GM23338 (cell line): ENCODE measurements around the gene PLGLB2. TPM values are rescaled to one million over a fixed set of nuclear protein-coding genes. Genes with fewer than 3 reads are reported as not detected.
"Not testable (repeated sequence)": the region's sequence is repeated elsewhere in the genome, so short reads cannot be mapped to it uniquely, and the experiment has no call there.

ENCODE experiments used
- ATAC-seq: fragments of 200-7000 bp; cut with Tn5 transposase; 3 replicates; pipeline ENCODE4 v1.9.1; 2020
- DNase-seq: peaks from one replicate; pipeline ENCODE4 v3.0.0-alpha.2; 2015; ENCODE audit warnings: low spot score
- H2AFZ ChIP-seq: fragments of 200-600 bp; sonication (generic); 2 replicates; pipeline ENCODE4 v1.8.0; 2016; ENCODE audit warnings: antibody characterized with exemption, mild to moderate bottlenecking, moderate library complexity
- H3F3A ChIP-seq: fragments of 200-600 bp; sonication (generic); replicated peaks from 2 replicates; pipeline ENCODE4 v1.8.0; 2017; ENCODE audit warnings: antibody characterized with exemption, mixed run types, low read depth
- H3K27ac ChIP-seq: fragments of 200-600 bp; sonication (generic); 2 replicates; pipeline ENCODE4 v1.6.1; 2016; ENCODE audit warnings: low read depth
- H3K27me3 ChIP-seq: fragments of 200-600 bp; sonication (generic); 2 replicates; pipeline ENCODE4 v1.8.0; 2016; ENCODE audit warnings: mild to moderate bottlenecking, mixed run types, moderate library complexity; ENCODE audit not compliant: insufficient read depth
- H3K36me3 ChIP-seq: fragments of 200-600 bp; sonication (generic); 2 replicates; pipeline ENCODE4 v1.8.0; 2016; ENCODE audit warnings: mild to moderate bottlenecking; ENCODE audit not compliant: insufficient read depth
- H3K4me1 ChIP-seq: fragments of 200-600 bp; sonication (generic); 2 replicates; pipeline ENCODE4 v1.8.0; 2016; ENCODE audit warnings: mild to moderate bottlenecking, moderate library complexity; ENCODE audit not compliant: insufficient read depth
- H3K4me2 ChIP-seq: fragments of 200-600 bp; sonication (generic); 2 replicates; pipeline ENCODE4 v1.7.1; 2017; ENCODE audit warnings: mixed run types
- H3K4me3 ChIP-seq: fragments of 200-600 bp; sonication (generic); 2 replicates; pipeline ENCODE4 v1.6.1; 2016; ENCODE audit warnings: mixed run types
- H3K79me2 ChIP-seq: fragments of 200-600 bp; sonication (generic); replicated peaks from 2 replicates; pipeline ENCODE4 v1.8.0; 2017; ENCODE audit warnings: mild to moderate bottlenecking; ENCODE audit not compliant: insufficient read depth
- H3K9me2 ChIP-seq: fragments of 200-600 bp; sonication (generic); 2 replicates; pipeline ENCODE4 v1.8.0; 2017; ENCODE audit not compliant: insufficient read depth
- H4K20me1 ChIP-seq: fragments of 200-600 bp; sonication (generic); replicated peaks from 2 replicates; pipeline ENCODE4 v1.8.0; 2017; ENCODE audit warnings: mild to moderate bottlenecking; ENCODE audit not compliant: insufficient read depth
- H3K27ac Mint-ChIP-seq: 2 replicates; pipeline ENCODE4 v1.8.0; 2020; ENCODE audit warnings: inconsistent platforms, mild to moderate bottlenecking, moderate library complexity, mixed read lengths
- H3K27me3 Mint-ChIP-seq: 3 replicates; pipeline ENCODE4 v1.8.0; 2022; ENCODE audit warnings: low read depth, mild to moderate bottlenecking, moderate library complexity, mixed read lengths, inconsistent platforms; ENCODE audit not compliant: insufficient read depth, poor library complexity
- H3K36me3 Mint-ChIP-seq: 3 replicates; pipeline ENCODE4 v1.8.0; 2021; ENCODE audit warnings: low read depth, mild to moderate bottlenecking, inconsistent platforms, moderate library complexity, mixed read lengths
- H3K4me1 Mint-ChIP-seq: 3 replicates; pipeline ENCODE4 v1.8.0; 2020; ENCODE audit warnings: mild to moderate bottlenecking, inconsistent platforms, mixed read lengths
- H3K4me3 Mint-ChIP-seq: 3 replicates; pipeline ENCODE4 v1.8.0; 2021; ENCODE audit warnings: moderate library complexity, mild to moderate bottlenecking, inconsistent platforms, mixed read lengths
- H3K9me3 Mint-ChIP-seq: 3 replicates; pipeline ENCODE4 v1.8.0; 2020; ENCODE audit warnings: moderate library complexity, mild to moderate bottlenecking, inconsistent platforms, mixed read lengths
- polyA plus RNA-seq: library from polyadenylated mRNA; unstranded; fragments of >200 nt; fragmentation: Nextera tagmentation; extraction: Ambion mirVana; gene quantifications from 2 replicates; pipeline ENCODE4 v1.2.1, GENCODE V29; 2016
- total RNA-seq: library from RNA; depleted of rRNA; stranded (reverse); fragments of >200 nt; shearing (Covaris generic); gene quantifications from 2 replicates; pipeline ENCODE4 v1.2.3, GENCODE V29; 2014; rRNA removed

PLGLB2 gene
- total and polyA plus RNA-seq, 2 experiments from 2014 or later, result 0.55 to 1.0 TPM

- H3K27ac ChIP-seq, H3K4me1 ChIP-seq, H3K79me2 ChIP-seq, H3K27ac Mint-ChIP-seq, H3K4me2 ChIP-seq, H3K27me3 ChIP-seq, H3K36me3 ChIP-seq, H3K9me2 ChIP-seq, H3K4me1 Mint-ChIP-seq, H2AFZ ChIP-seq, H3F3A ChIP-seq, H3K4me3 ChIP-seq, H3K27me3 Mint-ChIP-seq, DNase-seq, H3K4me3 Mint-ChIP-seq, H3K36me3 Mint-ChIP-seq, H3K9me3 Mint-ChIP-seq, H4K20me1 ChIP-seq: not testable (repeated sequence)
- ATAC-seq, result peak; percentile 92
Measured at GRCh38 chr2:87743638-87744037, 4.2 kb upstream of the PLGLB2 start.

GRCh38 chr2:87745353-87745951 lies 2.4 kb upstream of the PLGLB2 start:
- H3K27ac Mint-ChIP-seq, H3K4me3 ChIP-seq, H3K4me1 Mint-ChIP-seq, H3K9me3 Mint-ChIP-seq, H3K4me3 Mint-ChIP-seq, H3K36me3 Mint-ChIP-seq, H3K36me3 ChIP-seq, H2AFZ ChIP-seq, H3K27ac ChIP-seq, H3K4me2 ChIP-seq, H3K79me2 ChIP-seq, H3K27me3 Mint-ChIP-seq, H3F3A ChIP-seq, H4K20me1 ChIP-seq, H3K9me2 ChIP-seq, ATAC-seq, H3K4me1 ChIP-seq, H3K27me3 ChIP-seq: not testable (repeated sequence)
- peak; percentile 0 for DNase-seq

GRCh38 chr2:87748524-87748923 lies 637 bp downstream of the PLGLB2 start:
- not testable (repeated sequence) for H3K4me1 Mint-ChIP-seq, H2AFZ ChIP-seq, H3K79me2 ChIP-seq, H3F3A ChIP-seq, H4K20me1 ChIP-seq, DNase-seq, H3K27me3 Mint-ChIP-seq, H3K27ac Mint-ChIP-seq, H3K9me3 Mint-ChIP-seq, ATAC-seq, H3K36me3 Mint-ChIP-seq, H3K27me3 ChIP-seq, H3K4me3 Mint-ChIP-seq, H3K4me3 ChIP-seq, H3K36me3 ChIP-seq, H3K4me1 ChIP-seq, H3K4me2 ChIP-seq, H3K9me2 ChIP-seq, H3K27ac ChIP-seq

- not testable (repeated sequence) for H4K20me1 ChIP-seq, H3K27me3 Mint-ChIP-seq, H3K27ac ChIP-seq, H3K9me2 ChIP-seq, H3K36me3 Mint-ChIP-seq, ATAC-seq, DNase-seq, H3K4me3 ChIP-seq, H3K4me1 ChIP-seq, H3K36me3 ChIP-seq, H3K4me2 ChIP-seq, H3K27ac Mint-ChIP-seq, H2AFZ ChIP-seq, H3F3A ChIP-seq, H3K79me2 ChIP-seq, H3K9me3 Mint-ChIP-seq, H3K4me3 Mint-ChIP-seq, H3K4me1 Mint-ChIP-seq, H3K27me3 ChIP-seq
Measured at GRCh38 chr2:87750560-87750959, 2.7 kb downstream of the PLGLB2 start.

- not testable (repeated sequence) for H3K27me3 Mint-ChIP-seq, H3K27ac ChIP-seq, H3K36me3 Mint-ChIP-seq, H3K27ac Mint-ChIP-seq, ATAC-seq, H3K4me3 Mint-ChIP-seq, H3F3A ChIP-seq, H4K20me1 ChIP-seq, H3K4me3 ChIP-seq, H3K4me1 ChIP-seq, H2AFZ ChIP-seq, H3K4me1 Mint-ChIP-seq, H3K4me2 ChIP-seq, H3K9me2 ChIP-seq, H3K79me2 ChIP-seq, H3K27me3 ChIP-seq, H3K36me3 ChIP-seq, DNase-seq, H3K9me3 Mint-ChIP-seq
Measured at GRCh38 chr2:87754759-87755158, 6.9 kb downstream of the PLGLB2 start.

Other genes starting within 250 kb of the PLGLB2 start
- gene RGPD2, start 77.7 kb downstream of the PLGLB2 start, total RNA-seq, result 0.56 TPM in 1 of 2 replicates, not detected in the other
- gene RGPD2, start 77.7 kb downstream of the PLGLB2 start, polyA plus RNA-seq, result 1.7 TPM in 1 of 2 replicates, not detected in the other